DND-41 (cell line): ENCODE measurements around the gene USB1.

Experiments
- ATAC-seq: fragments of 200-7000 bp; cut with Tn5 transposase; 3 replicates; pipeline ENCODE4 v1.9.1; 2021; ENCODE audit warnings: low read depth; ENCODE audit not compliant: insufficient read depth
- DNase-seq: peaks from one replicate; pipeline ENCODE4 v3.0.0-alpha.2; 2020
- H2AFZ ChIP-seq: 2 replicates; pipeline ENCODE4 v1.6.0; 2012; ENCODE audit warnings: low read depth, low read length
- H3K27ac ChIP-seq: 2 replicates; pipeline ENCODE4 v1.5.1; 2012; ENCODE audit warnings: low read length, inconsistent platforms
- H3K27me3 ChIP-seq: fragments of 200-600 bp; sonication (generic); 2 replicates; pipeline ENCODE4 v1.6.0; 2012; ENCODE audit warnings: low read length, mild to moderate bottlenecking, inconsistent platforms; ENCODE audit not compliant: insufficient read depth, poor library complexity
- H3K36me3 ChIP-seq: 2 replicates; pipeline ENCODE4 v1.5.1; 2012; ENCODE audit warnings: low read length, inconsistent platforms; ENCODE audit not compliant: insufficient read depth
- H3K4me1 ChIP-seq: 2 replicates; pipeline ENCODE4 v1.5.1; 2012; ENCODE audit warnings: mild to moderate bottlenecking, low read length; ENCODE audit not compliant: insufficient read depth
- H3K4me2 ChIP-seq: 2 replicates; pipeline ENCODE4 v1.6.0; 2012; ENCODE audit warnings: mild to moderate bottlenecking, moderate library complexity, low read length, inconsistent platforms; ENCODE audit not compliant: insufficient read depth
- H3K4me3 ChIP-seq, 2 experiments: fragments of 200-600 bp in 1 of 2; shearing (Covaris generic) in 1 of 2; 2 replicates each; pipeline ENCODE4 v1.5.1; 2012 to 2016; ENCODE audit warnings: inconsistent platforms in 2 of 2, low read length in 2 of 2, mild to moderate bottlenecking in 2 of 2, low read depth in 1 of 2, moderate library complexity in 1 of 2
- H3K79me2 ChIP-seq: 2 replicates; pipeline ENCODE4 v1.6.0; 2012; ENCODE audit warnings: low read length, inconsistent platforms; ENCODE audit not compliant: insufficient read depth
- H3K9ac ChIP-seq: 2 replicates; pipeline ENCODE4 v1.6.0; 2012; ENCODE audit warnings: low read depth, mild to moderate bottlenecking, inconsistent platforms, low read length, moderate library complexity
- H3K9me3 ChIP-seq: 2 replicates; pipeline ENCODE4 v1.5.1; 2012; ENCODE audit warnings: low read length, moderate library complexity, mild to moderate bottlenecking, inconsistent platforms; ENCODE audit not compliant: insufficient read depth, severe bottlenecking
- H4K20me1 ChIP-seq: 2 replicates; pipeline ENCODE4 v1.6.0; 2012; ENCODE audit warnings: low read length; ENCODE audit not compliant: insufficient read depth
- EZH2 ChIP-seq: IDR thresholded peaks from 3 replicates; pipeline ENCODE4 v1.6.1; 2012; ENCODE audit warnings: borderline replicate concordance, low read depth, mild to moderate bottlenecking, moderate library complexity, low read length, inconsistent platforms; ENCODE audit not compliant: severe bottlenecking
- TF ChIP-seq, protein P1 (sequence below): IDR thresholded peaks from 2 replicates; pipeline ENCODE4 v1.5.1; 2012; ENCODE audit warnings: borderline replicate concordance, low read length, moderate library complexity, mild to moderate bottlenecking; ENCODE audit not compliant: poor library complexity, severe bottlenecking; ENCODE audit errors: extremely low read depth

USB1 gene

DNA sequence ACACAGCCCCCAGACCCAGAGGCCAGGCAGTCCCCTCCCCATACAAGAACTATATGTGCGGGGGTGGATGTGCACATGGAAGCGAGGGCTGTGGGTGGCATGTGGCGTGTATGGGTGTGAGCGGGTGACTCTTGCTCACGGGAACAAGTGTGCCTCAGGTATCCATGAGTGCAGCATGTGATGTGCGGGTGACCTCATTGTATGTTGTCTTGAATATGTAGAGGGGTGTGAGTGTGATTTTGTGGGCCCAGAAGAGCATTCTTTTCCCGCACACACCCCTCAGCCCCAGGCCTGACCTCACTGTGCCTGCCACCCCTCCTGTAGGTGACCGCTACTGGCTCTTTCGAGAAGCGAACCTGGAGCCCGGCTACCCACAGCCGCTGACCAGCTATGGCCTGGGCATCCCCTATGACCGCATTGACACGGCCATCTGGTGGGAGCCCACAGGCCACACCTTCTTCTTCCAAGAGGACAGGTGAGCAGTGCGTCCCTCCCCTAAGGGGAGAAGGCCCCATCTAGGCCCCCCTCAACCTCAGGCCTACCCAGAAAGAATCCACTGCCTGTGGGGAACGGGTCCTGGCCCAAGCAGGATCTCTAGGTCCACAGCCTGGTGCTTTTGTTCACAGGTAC, 41.8 kb downstream of the USB1 start:
- Histone ChIP-seq H2AFZ (no peak overlapping the region), H3K9me3 (no peaks in the 10 kb centered on the region), H3K27me3 (no peaks in the 10 kb centered on the region), H4K20me1 (no peaks in the 10 kb centered on the region), H3K4me1 (no peaks in the 10 kb centered on the region), H3K36me3 (no peaks in the 10 kb centered on the region), H3K4me2 (no peak overlapping the region), H3K27ac (no peak overlapping the region), H3K9ac (no peak overlapping the region), H3K79me2 (no peaks in the 10 kb centered on the region), H3K4me3 (no peak overlapping the region)
- ATAC-seq (no peak), DNase-seq (no peak)
- TF ChIP-seq, protein P1, sequence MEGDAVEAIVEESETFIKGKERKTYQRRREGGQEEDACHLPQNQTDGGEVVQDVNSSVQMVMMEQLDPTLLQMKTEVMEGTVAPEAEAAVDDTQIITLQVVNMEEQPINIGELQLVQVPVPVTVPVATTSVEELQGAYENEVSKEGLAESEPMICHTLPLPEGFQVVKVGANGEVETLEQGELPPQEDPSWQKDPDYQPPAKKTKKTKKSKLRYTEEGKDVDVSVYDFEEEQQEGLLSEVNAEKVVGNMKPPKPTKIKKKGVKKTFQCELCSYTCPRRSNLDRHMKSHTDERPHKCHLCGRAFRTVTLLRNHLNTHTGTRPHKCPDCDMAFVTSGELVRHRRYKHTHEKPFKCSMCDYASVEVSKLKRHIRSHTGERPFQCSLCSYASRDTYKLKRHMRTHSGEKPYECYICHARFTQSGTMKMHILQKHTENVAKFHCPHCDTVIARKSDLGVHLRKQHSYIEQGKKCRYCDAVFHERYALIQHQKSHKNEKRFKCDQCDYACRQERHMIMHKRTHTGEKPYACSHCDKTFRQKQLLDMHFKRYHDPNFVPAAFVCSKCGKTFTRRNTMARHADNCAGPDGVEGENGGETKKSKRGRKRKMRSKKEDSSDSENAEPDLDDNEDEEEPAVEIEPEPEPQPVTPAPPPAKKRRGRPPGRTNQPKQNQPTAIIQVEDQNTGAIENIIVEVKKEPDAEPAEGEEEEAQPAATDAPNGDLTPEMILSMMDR: no peak
- no peak for TF ChIP-seq EZH2

DNA sequence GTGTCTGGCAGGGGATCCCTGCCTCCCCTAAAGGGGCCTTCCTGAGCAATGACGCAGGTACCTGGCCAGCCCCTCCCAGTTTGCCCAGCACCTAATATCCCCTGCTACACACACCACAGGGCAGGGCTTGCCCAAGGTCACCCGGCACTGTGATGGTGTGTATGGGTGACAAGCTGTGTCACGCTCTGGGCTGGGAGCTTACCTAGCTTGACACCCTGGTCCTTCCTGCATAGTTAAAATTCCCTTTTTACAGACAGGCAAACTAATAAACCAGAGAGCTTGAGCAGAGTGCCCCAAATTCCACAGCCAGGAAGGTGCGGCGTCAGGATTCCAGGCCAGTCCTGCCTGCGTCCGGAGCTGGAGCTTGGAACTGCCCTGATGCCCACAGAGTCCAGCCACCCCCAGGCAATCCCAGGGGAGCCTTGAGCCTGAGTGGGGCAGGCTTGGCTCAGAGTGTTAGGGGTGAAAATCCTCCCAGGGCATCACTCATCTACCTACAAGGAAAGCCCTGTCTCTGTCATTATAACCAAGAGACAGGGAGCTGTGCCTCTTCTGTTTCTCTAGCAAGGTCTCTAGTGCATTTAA, 42.5 kb downstream of the USB1 start:
- Histone ChIP-seq H3K9me3 (no peaks in the 10 kb centered on the region), H3K27ac (no peak overlapping the region), H3K4me3 (no peak overlapping the region), H3K79me2 (no peaks in the 10 kb centered on the region), H3K36me3 (no peaks in the 10 kb centered on the region), H3K27me3 (no peaks in the 10 kb centered on the region), H3K4me1 (no peaks in the 10 kb centered on the region), H3K9ac (no peak overlapping the region), H3K4me2 (no peak overlapping the region), H4K20me1 (no peaks in the 10 kb centered on the region), H2AFZ (no peak overlapping the region)
- DNase-seq (no peak), ATAC-seq (no peak)
- TF ChIP-seq, protein P1: no peak
- no peak for TF ChIP-seq EZH2

DNA sequence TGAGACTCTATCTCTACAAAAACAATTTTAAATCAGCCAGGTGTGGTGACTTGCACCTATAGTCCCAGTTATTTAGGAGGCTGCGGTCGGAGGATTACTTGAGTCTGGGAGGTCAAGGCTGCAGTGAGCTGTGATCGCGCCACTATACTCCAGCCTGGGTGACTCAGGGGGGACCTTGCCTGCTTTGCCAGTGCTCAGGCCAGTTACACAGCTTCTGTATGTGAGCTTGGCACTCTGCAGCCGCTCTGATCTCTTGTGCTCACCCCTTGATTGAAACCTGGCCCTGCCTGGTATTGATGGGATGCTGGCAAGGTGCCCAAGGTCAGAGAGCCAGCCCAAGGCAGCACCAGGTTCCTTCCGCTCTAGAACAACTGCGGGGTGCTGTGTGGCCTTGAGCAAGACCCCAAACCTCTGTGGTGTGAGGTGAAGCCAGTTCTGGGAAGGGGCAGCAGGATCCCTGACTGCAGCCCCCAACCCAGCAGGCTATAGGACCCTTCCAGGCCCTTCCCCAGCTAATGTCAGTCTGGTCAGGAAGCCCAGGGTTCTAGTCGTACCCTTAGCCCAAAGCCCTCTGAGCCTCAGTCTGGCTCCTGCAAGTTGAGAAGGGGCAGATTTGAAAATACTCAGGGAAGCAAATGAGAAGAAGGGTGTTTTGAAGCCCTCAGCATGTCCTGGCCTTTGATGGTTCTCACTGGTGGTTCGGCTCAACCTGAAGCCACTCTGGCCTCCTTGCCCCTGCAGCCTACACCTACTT, 43.2 kb downstream of the USB1 start:
- Histone ChIP-seq H3K27ac (no peak overlapping the region), H3K4me1 (no peaks in the 10 kb centered on the region), H3K9me3 (no peaks in the 10 kb centered on the region), H3K4me3 (no peak overlapping the region), H4K20me1 (no peaks in the 10 kb centered on the region), H2AFZ (no peak overlapping the region), H3K4me2 (no peak overlapping the region), H3K36me3 (no peaks in the 10 kb centered on the region), H3K27me3 (no peaks in the 10 kb centered on the region), H3K79me2 (no peaks in the 10 kb centered on the region), H3K9ac (no peak overlapping the region)
- TF ChIP-seq, protein P1: no peak
- TF ChIP-seq EZH2: no peak
- no peak for ATAC-seq
- no peak for DNase-seq
